H1 (cell line): Measurements from ENCODE around the gene RPL13A. TPM values are rescaled to one million over a fixed set of nuclear protein-coding genes. Genes with fewer than 3 reads are reported as not detected.

Experiments
- HDAC6 ChIP-seq: IDR thresholded peaks from one replicate; pipeline ENCODE4 v1.7.1; 2012; ENCODE audit warnings: low read depth, mild to moderate bottlenecking, inconsistent platforms, low read length, moderate library complexity
- POLR2AphosphoS5 ChIP-seq: IDR thresholded peaks from 2 replicates; pipeline ENCODE4 v1.6.1; 2011; ENCODE audit warnings: low read depth, low read length
- RAD21 ChIP-seq, 2 experiments: IDR thresholded peaks in 1 of 2; conservative IDR thresholded peaks in 1 of 2; 2 replicates each; pipeline ENCODE4 v1.6.1; 2011; ENCODE audit warnings: low read depth in 2 of 2, low read length in 2 of 2, improper control_type of control experiment in 1 of 2, inconsistent platforms in 1 of 2, mild to moderate bottlenecking in 1 of 2, moderate library complexity in 1 of 2
- SUZ12 ChIP-seq: fragments of 200-600 bp; sonication (generic); IDR thresholded peaks from 2 replicates; pipeline ENCODE4 v1.6.1; 2012; ENCODE audit warnings: mild to moderate bottlenecking, inconsistent platforms, low read length, moderate library complexity, mixed read lengths
- polyA plus RNA-seq, 7 experiments: library from polyadenylated mRNA; depleted of rRNA in 3 of 7; stranded (reverse) in 5 of 7; unstranded in 2 of 7; fragments of >200 nt in 5 of 7; fragments of 200-250 nt in 2 of 7; gene quantifications; 1 replicate in 5 of 7; 2 replicates in 1 of 7; 4 replicates in 1 of 7; pipeline versions ENCODE4 v1.2.1 to v1.2.3, GENCODE V29; 2011 to 2013; ENCODE audit warnings: missing spikeins in 2 of 7, mixed read lengths in 2 of 7
- total RNA-seq: library from RNA; stranded (reverse); fragmentation: NEBNext Ultra II Directional; extraction: Animal tissue kit (Norgen Biotek cat#: 25700); gene quantifications from 2 replicates; pipeline ENCODE4 v1.2.1, GENCODE V29; 2021

The RPL13A gene
- total and polyA plus RNA-seq, 2 of the 8 experiments (the other 6 are each of a cell fraction or from before 2014, with no cell fraction given): 3,305 to 8,868 TPM

GRCh38 chr19:49538643-49539042, 51.2 kb downstream of the RPL13A start (continued):
- TF ChIP-seq RAD21 (IDR thresholded peaks at IDR 0.05 in 1 of 2, conservative IDR thresholded peaks at IDR 0.05 in 1 of 2; ENCODE audit: low read depth in 2 of 2, low read length in 2 of 2) (no peak), HDAC6 (no peak), POLR2AphosphoS5 (no peak), SUZ12 (no peak)
